CD4-positive, CD25-positive, alpha-beta regulatory T cell (primary cell): ENCODE measurements around the gene PRKCB. TPM values are rescaled to one million over a fixed set of nuclear protein-coding genes. Genes with fewer than 3 reads are reported as not detected.
A peak's percentile ranks its signal among the peaks of the same experiment; 100 is the strongest.

Source experiments
- ATAC-seq, 2 donors: fragments of 150-1000 bp; cut with Tn5 transposase; one replicate each; pipeline ENCODE4 v1.10.0; 2021; ENCODE audit warnings: low read depth in 2 of 2, moderate number of reproducible peaks in 2 of 2, moderate library complexity in 1 of 2
- DNase-seq, 3 donors: peaks; one replicate each; pipeline versions ENCODE4 v3.0.0 to v3.0.0-alpha.2; 2012 to 2022; ENCODE audit warnings: mixed read lengths in 1 of 3
- H3K27ac ChIP-seq: one replicate; pipeline ENCODE4 v1.7.0; 2013; ENCODE audit warnings: mild to moderate bottlenecking, low read length; ENCODE audit not compliant: insufficient read depth, poor library complexity, severe bottlenecking
- H3K27me3 ChIP-seq: one replicate; pipeline ENCODE4 v1.7.0; 2013; ENCODE audit warnings: low read length; ENCODE audit not compliant: control insufficient read depth, insufficient read depth
- H3K36me3 ChIP-seq: one replicate; pipeline ENCODE4 v1.7.0; 2013; ENCODE audit warnings: mild to moderate bottlenecking, low read length, moderate library complexity; ENCODE audit not compliant: control insufficient read depth, insufficient read depth
- H3K4me1 ChIP-seq: 2 replicates; pipeline ENCODE4 v1.7.0; 2013; ENCODE audit warnings: mild to moderate bottlenecking, low read length; ENCODE audit not compliant: insufficient read depth, control insufficient read depth, poor library complexity, severe bottlenecking
- H3K4me3 ChIP-seq: one replicate; pipeline ENCODE4 v1.7.0; 2013; ENCODE audit warnings: low read depth, mild to moderate bottlenecking, low read length, moderate library complexity
- H3K9me3 ChIP-seq, 2 experiments: 1 replicate in 1 of 2; 2 replicates in 1 of 2; pipeline ENCODE4 v1.7.0; 2013; ENCODE audit warnings: low read length in 2 of 2, mild to moderate bottlenecking in 1 of 2, moderate library complexity in 1 of 2; ENCODE audit not compliant: control insufficient read depth in 2 of 2
- H3K27ac Mint-ChIP-seq, 3 donors: one replicate each; pipeline ENCODE4 v1.8.0; 2020 to 2022; ENCODE audit warnings: mild to moderate bottlenecking in 3 of 3, mixed read lengths in 3 of 3, moderate library complexity in 2 of 3
- H3K27me3 Mint-ChIP-seq: one replicate; pipeline ENCODE4 v1.8.0; 2022; ENCODE audit warnings: mild to moderate bottlenecking, mixed read lengths
- H3K36me3 Mint-ChIP-seq: one replicate; pipeline ENCODE4 v1.8.0; 2020; ENCODE audit warnings: mixed read lengths
- H3K4me1 Mint-ChIP-seq, 4 donors: one replicate each; pipeline ENCODE4 v1.8.0; 2020 to 2022; ENCODE audit warnings: mixed read lengths in 4 of 4, mild to moderate bottlenecking in 1 of 4
- H3K4me3 Mint-ChIP-seq, 4 donors: one replicate each; pipeline ENCODE4 v1.8.0; 2020 to 2022; ENCODE audit warnings: mild to moderate bottlenecking in 4 of 4, mixed read lengths in 4 of 4, moderate library complexity in 3 of 4
- H3K9me3 Mint-ChIP-seq, 7 donors: one replicate each; pipeline ENCODE4 v1.8.0; 2020 to 2022; ENCODE audit warnings: mixed read lengths in 7 of 7, mild to moderate bottlenecking in 3 of 7, moderate library complexity in 2 of 7
- polyA plus RNA-seq, 4 donors: library from polyadenylated mRNA; unstranded; fragments of 300-500 nt; fragmentation: Illumina TruSeq; gene quantifications; one replicate each; pipeline ENCODE4 v1.2.3, GENCODE V29; 2021
- total RNA-seq: library from RNA; stranded (reverse); gene quantifications from one replicate; pipeline ENCODE4 v1.2.3, GENCODE V29; 2022

Gene PRKCB
- total and polyA plus RNA-seq, 5 donors from 2014 or later = 37.4 to 83.1 (median 50.5) TPM

- no peak for ATAC-seq
- H3K27ac ChIP-seq = no peak overlapping the region
- no peak overlapping the region for H3K27ac Mint-ChIP-seq
- no peaks in the 10 kb centered on the region for H3K9me3 Mint-ChIP-seq
- no peak overlapping the region for H3K4me3 ChIP-seq
- H3K4me3 Mint-ChIP-seq = no peak overlapping the region
- no peaks in the 10 kb centered on the region for H3K27me3 Mint-ChIP-seq
- no peaks in the 10 kb centered on the region for H3K27me3 ChIP-seq
- H3K36me3 ChIP-seq = peaks cover 16% of the 10 kb centered on the region
- peaks cover 14 to 74% (median 40%) of the 10 kb centered on the region in 4 donors for H3K4me1 Mint-ChIP-seq
- DNase-seq = no peak
- H3K4me1 ChIP-seq = peaks cover 23% of the 10 kb centered on the region
- H3K9me3 ChIP-seq = no peaks in the 10 kb centered on the region
- H3K36me3 Mint-ChIP-seq = peaks cover 43% of the 10 kb centered on the region
Observed at GRCh38 chr16:23964136-23964535, 128.4 kb downstream of the PRKCB start.

GRCh38 chr16:23965137-23965733 lies 129.5 kb downstream of the PRKCB start:
- Histone ChIP-seq H3K9me3 (no peaks in the 10 kb centered on the region), H3K4me1 (peaks cover 12% of the 10 kb centered on the region), H3K4me3 (no peak overlapping the region), H3K27ac (no peak overlapping the region), H3K27me3 (no peaks in the 10 kb centered on the region), H3K36me3 (peaks cover 16% of the 10 kb centered on the region)
- ATAC-seq = no peak
- Mint-ChIP-seq H3K9me3 (no peaks in the 10 kb centered on the region), H3K4me3 (peak overlapping the region in 1 of 4 donors; percentile 61), H3K4me1 (peaks cover 14 to 70% (median 31%) of the 10 kb centered on the region in 4 donors), H3K27me3 (no peaks in the 10 kb centered on the region), H3K36me3 (peaks cover 50% of the 10 kb centered on the region), H3K27ac (peak overlapping the region in 1 of 3 donors; percentile 42)
- no peak for DNase-seq

DNA sequence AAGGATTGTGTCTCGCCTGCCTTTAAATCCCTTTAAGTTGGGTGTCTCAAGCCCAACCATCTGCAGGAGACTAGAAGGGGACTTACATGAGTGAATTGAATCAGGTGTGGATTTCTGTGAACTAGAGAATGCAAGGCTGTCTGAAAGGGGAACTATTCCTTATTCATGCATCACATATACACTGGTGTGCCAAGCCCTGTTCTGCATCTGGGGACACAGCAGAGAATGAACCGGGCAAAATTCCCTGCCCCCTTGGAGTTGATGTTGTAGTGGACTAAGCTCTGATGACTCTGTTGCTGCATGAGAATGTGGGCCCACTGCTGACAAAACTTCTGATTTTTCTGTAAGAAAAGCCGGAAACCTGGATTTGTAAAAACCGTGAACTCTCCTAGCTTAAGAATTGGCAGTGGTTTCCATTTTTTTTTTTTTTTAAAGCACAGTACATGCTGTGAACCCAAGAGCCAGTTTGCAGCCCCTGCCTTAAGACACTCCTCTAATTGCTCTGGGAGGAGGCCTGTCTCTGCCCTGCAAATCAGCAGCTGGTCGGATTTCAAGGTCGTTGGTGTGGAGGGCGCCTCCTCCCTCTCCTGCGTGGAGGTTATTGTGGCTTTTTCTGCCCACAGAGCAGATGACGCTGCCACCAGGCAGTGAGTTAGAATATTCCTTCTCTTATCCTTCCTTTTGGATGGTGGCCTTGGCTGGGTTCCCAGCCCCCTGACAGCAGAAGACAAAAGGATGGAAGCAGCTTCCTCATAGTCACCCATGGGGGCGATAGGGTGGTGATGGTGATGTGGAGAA lies 131.0 kb downstream of the PRKCB start:
- DNase-seq = no peak
- no peak for ATAC-seq
- H3K9me3 Mint-ChIP-seq = peaks cover 0 to 2% (median 0%) of the 10 kb centered on the region in 7 donors

GRCh38 chr16:23967775-23968174 lies 132.0 kb downstream of the PRKCB start:
- DNase-seq = no peak
- Histone ChIP-seq H3K4me1 (no peaks in the 10 kb centered on the region), H3K27ac (no peak overlapping the region), H3K9me3 (no peaks in the 10 kb centered on the region), H3K4me3 (no peak overlapping the region), H3K27me3 (no peaks in the 10 kb centered on the region), H3K36me3 (peaks cover 16% of the 10 kb centered on the region)
- Mint-ChIP-seq H3K27ac (peak overlapping the region in 2 of 3 donors; percentile 33 to 64), H3K4me1 (peaks cover 15 to 63% (median 26%) of the 10 kb centered on the region in 4 donors), H3K9me3 (peaks cover 0 to 2% (median 0%) of the 10 kb centered on the region in 7 donors), H3K36me3 (peaks cover 44% of the 10 kb centered on the region), H3K4me3 (no peak overlapping the region), H3K27me3 (no peaks in the 10 kb centered on the region)
- no peak for ATAC-seq

More for the DNA sequence above, 131.0 kb downstream of the PRKCB start:
- Histone ChIP-seq H3K9me3 (no peaks in the 10 kb centered on the region), H3K27me3 (no peaks in the 10 kb centered on the region), H3K4me3 (no peak overlapping the region), H3K27ac (no peak overlapping the region), H3K36me3 (peaks cover 16% of the 10 kb centered on the region), H3K4me1 (no peaks in the 10 kb centered on the region)
- Mint-ChIP-seq H3K27ac (peak overlapping the region in 2 of 3 donors; percentile 56 to 60), H3K4me1 (peaks cover 14 to 66% (median 31%) of the 10 kb centered on the region in 4 donors), H3K36me3 (peaks cover 50% of the 10 kb centered on the region), H3K4me3 (no peak overlapping the region), H3K27me3 (no peaks in the 10 kb centered on the region)

DNA sequence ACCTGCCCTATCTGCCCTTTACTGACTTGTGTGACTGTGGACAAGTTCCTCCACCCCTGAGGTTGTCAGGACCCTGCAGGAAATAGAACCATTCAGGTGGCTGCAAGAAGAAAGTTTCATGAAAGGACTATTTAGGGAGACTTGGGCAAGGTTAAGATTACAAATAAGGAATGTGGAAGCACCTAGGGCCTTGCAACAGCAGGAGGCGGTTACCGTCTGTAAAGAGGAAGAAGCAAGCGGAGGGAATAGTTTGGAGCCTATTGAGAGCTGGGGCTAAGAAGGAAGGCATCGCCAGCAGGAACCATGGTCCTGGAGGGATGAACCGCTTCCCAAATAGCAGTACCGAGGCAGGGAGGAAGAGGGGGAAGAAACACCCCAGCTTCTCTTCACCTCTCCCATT lies 132.4 kb downstream of the PRKCB start:
- H3K36me3 Mint-ChIP-seq = peaks cover 42% of the 10 kb centered on the region
- Histone ChIP-seq H3K36me3 (peaks cover 15% of the 10 kb centered on the region), H3K4me1 (no peaks in the 10 kb centered on the region), H3K4me3 (no peak overlapping the region), H3K27ac (no peak overlapping the region), H3K27me3 (no peaks in the 10 kb centered on the region), H3K9me3 (no peaks in the 10 kb centered on the region)
- no peak overlapping the region for H3K4me3 Mint-ChIP-seq
- DNase-seq (no peak), ATAC-seq (no peak)
- peaks cover 17 to 61% (median 25%) of the 10 kb centered on the region in 4 donors for H3K4me1 Mint-ChIP-seq
- peaks cover 0 to 2% (median 0%) of the 10 kb centered on the region in 7 donors for H3K9me3 Mint-ChIP-seq
- peak overlapping the region in 1 of 3 donors; percentile 64 for H3K27ac Mint-ChIP-seq
- H3K27me3 Mint-ChIP-seq = no peaks in the 10 kb centered on the region

DNA sequence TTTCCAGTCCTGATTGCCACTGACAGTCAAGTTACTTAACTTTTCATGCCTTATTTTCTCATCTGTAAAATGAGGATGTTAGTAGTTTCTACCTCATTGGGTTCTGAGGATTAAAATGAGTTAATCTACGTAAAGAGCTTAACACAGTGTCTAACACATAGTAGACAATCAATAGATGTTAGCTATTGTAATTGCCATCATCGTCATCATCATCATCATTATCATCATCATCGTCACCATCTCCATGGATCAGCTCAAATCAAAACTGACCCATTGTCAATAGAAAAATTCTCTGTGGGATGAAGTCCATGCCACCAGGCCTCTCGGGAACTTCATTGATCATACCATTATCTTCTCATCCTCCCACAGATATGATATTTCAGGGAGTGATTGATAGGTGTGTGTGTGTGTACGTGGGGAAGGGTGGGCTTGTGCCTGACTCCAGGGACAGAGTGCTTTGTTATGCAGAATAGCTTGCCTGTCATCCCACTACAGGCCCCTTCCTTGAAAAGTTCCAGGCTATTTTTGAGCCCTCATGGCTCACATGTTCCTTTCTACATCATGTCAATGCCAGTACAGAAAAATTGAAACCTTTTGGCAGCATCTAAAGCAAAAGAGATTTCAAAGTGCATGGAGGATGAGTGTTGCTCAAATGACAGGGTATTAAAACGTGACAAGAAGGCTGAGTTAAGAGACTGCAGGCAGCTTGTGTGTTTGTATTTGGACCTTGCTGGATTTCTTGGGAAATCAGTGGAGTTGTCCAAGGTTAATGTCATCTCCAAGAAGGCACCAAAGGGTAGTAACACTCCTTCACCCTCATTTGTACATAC lies 133.9 kb downstream of the PRKCB start:
- H3K4me1 ChIP-seq = no peaks in the 10 kb centered on the region
- peaks cover 0 to 2% (median 0%) of the 10 kb centered on the region in 7 donors for H3K9me3 Mint-ChIP-seq
- DNase-seq (no peak), ATAC-seq (no peak)
- H3K9me3 ChIP-seq = no peaks in the 10 kb centered on the region
- peaks cover 17 to 66% (median 30%) of the 10 kb centered on the region in 4 donors for H3K4me1 Mint-ChIP-seq
- H3K36me3 ChIP-seq = peaks cover 2% of the 10 kb centered on the region
- no peak overlapping the region for H3K27ac ChIP-seq
- peaks cover 45% of the 10 kb centered on the region for H3K36me3 Mint-ChIP-seq
- H3K4me3 Mint-ChIP-seq = no peak overlapping the region
- H3K27ac Mint-ChIP-seq = no peak overlapping the region
- H3K27me3 ChIP-seq = no peaks in the 10 kb centered on the region
- H3K4me3 ChIP-seq = no peak overlapping the region
- H3K27me3 Mint-ChIP-seq = no peaks in the 10 kb centered on the region

DNA sequence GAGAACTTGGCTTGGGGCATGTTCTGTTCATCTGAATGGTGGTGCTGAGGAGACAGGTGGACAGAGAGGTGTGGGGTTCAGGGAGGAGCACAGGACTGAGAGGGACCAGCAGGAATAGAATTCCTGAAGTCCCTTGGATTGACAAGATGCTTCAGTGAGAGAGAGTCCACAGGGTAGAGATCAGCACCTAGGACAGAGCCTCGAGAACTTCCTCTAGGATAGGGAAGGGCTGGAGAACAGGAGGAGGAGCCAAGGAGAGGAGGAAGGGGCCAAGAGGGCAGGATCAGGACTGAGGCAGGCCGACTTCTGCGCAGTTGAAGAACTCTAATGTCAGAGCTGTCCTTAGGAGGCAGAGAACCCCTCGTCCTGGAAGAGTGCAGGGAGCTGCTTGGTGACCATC lies 138.4 kb downstream of the PRKCB start:
- Mint-ChIP-seq H3K27ac (peak overlapping the region in 2 of 3 donors; percentile 50 to 82), H3K4me3 (no peak overlapping the region), H3K4me1 (peaks cover 13 to 69% (median 39%) of the 10 kb centered on the region in 4 donors), H3K9me3 (peaks cover 0 to 2% (median 0%) of the 10 kb centered on the region in 7 donors), H3K27me3 (peaks cover 4% of the 10 kb centered on the region), H3K36me3 (peaks cover 20% of the 10 kb centered on the region)
- Histone ChIP-seq H3K9me3 (no peaks in the 10 kb centered on the region), H3K4me3 (no peak overlapping the region), H3K27ac (no peak overlapping the region), H3K4me1 (no peaks in the 10 kb centered on the region), H3K27me3 (no peaks in the 10 kb centered on the region), H3K36me3 (peaks cover 5% of the 10 kb centered on the region)
- ATAC-seq (no peak), DNase-seq (no peak)
